ENCODE data around the gene SP100.
"Not testable (repeated sequence)": the region's sequence is repeated elsewhere in the genome, so short reads cannot be mapped to it uniquely, and the experiment has no call there.

DNA sequence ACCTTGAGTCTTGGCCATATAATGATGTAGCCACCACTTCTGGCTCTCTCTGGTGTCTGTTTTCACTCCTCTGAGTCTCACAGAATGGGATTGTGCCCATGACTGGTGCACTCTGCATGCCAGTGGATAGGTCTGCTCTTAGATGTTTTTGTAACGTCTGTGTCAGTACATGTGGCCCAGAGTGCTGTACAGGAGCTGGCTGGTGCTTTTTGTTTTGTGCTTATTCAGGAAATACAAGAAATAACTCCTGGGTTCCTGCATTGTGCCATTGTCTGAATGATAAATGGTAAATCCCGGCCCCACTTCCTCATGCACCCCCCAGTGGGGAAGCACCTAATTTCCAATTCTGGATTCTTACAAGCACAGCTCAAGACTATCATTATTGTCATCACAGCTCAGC lies 6.7 kb upstream of the SP100 start:
- TF ChIP-seq EZH2phosphoT487 (IDR thresholded peaks at IDR 0.05; ENCODE audit: insufficient read depth, low read depth); EZH2 (IDR thresholded peaks at IDR 0.05; ENCODE audit: insufficient read depth, poor library complexity, severe bottlenecking): not testable (repeated sequence)

Measured in GM23248 (cell line).